Endothelial cell of umbilical vein (primary cell): Measurements from ENCODE around the gene SVEP1. TPM values are rescaled to one million over a fixed set of nuclear protein-coding genes. Genes with fewer than 3 reads are reported as not detected.

Source experiments
- BruUV-seq: library from RNA; stranded (reverse); fragments of 400-500 nt; replicated peaks from 2 replicates; lab custom pipeline; 2021; lab: Mats Ljungman, UMichigan
- CTCF ChIA-PET: fragments of 300-600, 350-600 bp; sonication (Branson Sonifier 250); formaldehyde crosslinking; loops from one replicate; lab custom pipeline; 2021; ENCODE audit warnings: antibody characterized with exemption, inconsistent platforms; lab: Charles Lee
- POLR2A ChIA-PET: fragments of 300-600, 350-600 bp; sonication (Branson Sonifier 250); formaldehyde crosslinking; loops from one replicate; lab custom pipeline; 2021; ENCODE audit warnings: antibody characterized with exemption, inconsistent platforms; lab: Charles Lee
- DNase-seq: peaks from one replicate; pipeline ENCODE4 v3.0.0-alpha.2; 2011; ENCODE audit warnings: low read depth, low spot score
- FAIRE-seq: peaks from 2 replicates; lab custom pipeline; 2011; peaks lifted over from hg19 to GRCh38; lab: Jason Lieb, UNC
- H2AFZ ChIP-seq: 2 replicates; pipeline ENCODE4 v1.6.0; 2012; ENCODE audit warnings: low read depth, low read length, control low read depth, inconsistent platforms
- H3K27ac ChIP-seq: 2 replicates; pipeline ENCODE4 v1.5.1; 2011; ENCODE audit warnings: low read depth, mild to moderate bottlenecking, control low read depth, low read length, moderate library complexity; ENCODE audit not compliant: insufficient read depth
- H3K27me3 ChIP-seq, 2 experiments: 2 replicates each; pipeline versions ENCODE4 v1.6.0 to v1.6.1; 2011; ENCODE audit warnings: low read length in 2 of 2, mixed read lengths in 1 of 2; ENCODE audit not compliant: control insufficient read depth in 2 of 2, insufficient read depth in 2 of 2
- H3K36me3 ChIP-seq, 2 experiments: 2 replicates in 1 of 2; 3 replicates in 1 of 2; pipeline ENCODE4 v1.5.1; 2011; ENCODE audit warnings: low read length in 2 of 2, mild to moderate bottlenecking in 1 of 2, moderate library complexity in 1 of 2; ENCODE audit not compliant: control insufficient read depth in 2 of 2, insufficient read depth in 2 of 2; ENCODE audit errors: extremely low read depth in 1 of 2
- H3K4me1 ChIP-seq: 3 replicates; pipeline ENCODE4 v1.5.1; 2011; ENCODE audit warnings: mild to moderate bottlenecking, low read length; ENCODE audit not compliant: control insufficient read depth, insufficient read depth; ENCODE audit errors: extremely low read depth
- H3K4me2 ChIP-seq: 2 replicates; pipeline ENCODE4 v1.6.1; 2011; ENCODE audit warnings: low read length, control low read depth, mixed read lengths; ENCODE audit not compliant: insufficient read depth
- H3K4me3 ChIP-seq, 3 experiments: fragments of 200-600 bp in 1 of 3; sonication (generic), shearing (Covaris generic) in 1 of 3; replicated peaks in 1 of 3; 2 replicates each; pipeline ENCODE4 v1.5.1; 2011 to 2016; ENCODE audit warnings: control low read depth in 3 of 3, low read length in 3 of 3, mild to moderate bottlenecking in 2 of 3, inconsistent platforms in 1 of 3, low read depth in 1 of 3, moderate library complexity in 1 of 3; ENCODE audit not compliant: insufficient read depth in 1 of 3
- H3K79me2 ChIP-seq: 2 replicates; pipeline ENCODE4 v1.6.0; 2012; ENCODE audit warnings: low read length, inconsistent platforms; ENCODE audit not compliant: control insufficient read depth, insufficient read depth
- H3K9ac ChIP-seq: replicated peaks from 2 replicates; pipeline ENCODE3; 2011; ENCODE audit warnings: low read length, control low read depth; ENCODE audit not compliant: insufficient read depth; ENCODE audit errors: extremely low read depth
- H3K9me1 ChIP-seq: replicated peaks from 3 replicates; pipeline ENCODE4 v1.6.0; 2011; ENCODE audit warnings: mild to moderate bottlenecking, low read length; ENCODE audit not compliant: control insufficient read depth, insufficient read depth; ENCODE audit errors: extremely low read depth
- H3K9me3 ChIP-seq: replicated peaks from 2 replicates; pipeline ENCODE4 v1.5.1; 2012; ENCODE audit warnings: low read length, inconsistent platforms; ENCODE audit not compliant: control insufficient read depth, insufficient read depth
- H4K20me1 ChIP-seq: replicated peaks from 2 replicates; pipeline ENCODE3; 2011; ENCODE audit warnings: mild to moderate bottlenecking, low read length; ENCODE audit not compliant: control insufficient read depth, insufficient read depth; ENCODE audit errors: extremely low read depth
- CTCF ChIP-seq, 2 donors: IDR thresholded peaks; 1 replicate in 1 of 2; 2 replicates in 1 of 2; pipeline ENCODE4 v1.5.1; 2011; ENCODE audit warnings: low read length in 2 of 2, mild to moderate bottlenecking in 2 of 2, moderate library complexity in 2 of 2, control low read depth in 1 of 2, inconsistent platforms in 1 of 2, low read depth in 1 of 2; ENCODE audit not compliant: insufficient read depth in 1 of 2; ENCODE audit errors: extremely low read depth in 1 of 2
- FOS ChIP-seq: IDR thresholded peaks from 2 replicates; pipeline ENCODE4 v1.6.1; 2011; ENCODE audit warnings: mild to moderate bottlenecking, low read length, moderate library complexity, borderline replicate concordance; ENCODE audit not compliant: insufficient read depth
- GATA2 ChIP-seq: IDR thresholded peaks from 2 replicates; pipeline ENCODE4 v1.7.0; 2011; ENCODE audit warnings: low read depth, mild to moderate bottlenecking, moderate library complexity, mixed read lengths, low read length; ENCODE audit not compliant: insufficient read length, insufficient read depth
- JUN ChIP-seq: IDR thresholded peaks from 2 replicates; pipeline ENCODE4 v1.6.1; 2011; ENCODE audit warnings: borderline replicate concordance, low read depth; ENCODE audit not compliant: insufficient read length, insufficient read depth
- MAX ChIP-seq: IDR thresholded peaks from 2 replicates; pipeline ENCODE4 v1.6.1; 2011; ENCODE audit not compliant: insufficient read depth, insufficient read length
- MYC ChIP-seq: IDR thresholded peaks from one replicate; pipeline ENCODE4 v1.6.1; 2011; ENCODE audit warnings: mild to moderate bottlenecking, low read depth, low read length
- POLR2A ChIP-seq: IDR thresholded peaks from 2 replicates; pipeline ENCODE4 v1.6.1; 2012; ENCODE audit warnings: low read depth, mild to moderate bottlenecking, control low read depth, low read length
- POLR2AphosphoS5 ChIP-seq: IDR thresholded peaks from 2 replicates; pipeline ENCODE4 v1.6.1; 2012; ENCODE audit warnings: low read depth, mild to moderate bottlenecking, control low read depth, low read length, moderate library complexity; ENCODE audit not compliant: insufficient read depth
- dilution Hi-C: fragments of 300-500 bp; cut with MboI; formaldehyde crosslinking; loops from one replicate; pipeline ENCODE4 v1.15.0; 2019; ENCODE audit warnings: low sequenced_read_pairs; ENCODE audit not compliant: extremely low pct_ligation_motif_present
- intact Hi-C: fragments of 100-400 bp; cut with micrococcal nuclease; formaldehyde crosslinking; loops from one replicate; pipeline ENCODE4 v1.10.0; 2022
- polyA plus RNA-seq, 4 experiments: library from polyadenylated mRNA; depleted of rRNA in 3 of 4; stranded (reverse) in 3 of 4; unstranded in 1 of 4; fragments of >200 nt; gene quantifications; 2 replicates each; pipeline versions ENCODE4 v1.2.1 to v1.2.3, GENCODE V29; 2011 to 2012; ENCODE audit warnings: missing spikeins in 1 of 4
- total RNA-seq: library from RNA; stranded (reverse); gene quantifications from 2 replicates; pipeline ENCODE4 v1.2.3, GENCODE V29; 2021

Gene SVEP1
- total and polyA plus RNA-seq, 2 donors (not counting 3 experiments of a cell fraction or from before 2014, with no cell fraction given) = 0.04 to 0.29 TPM

- intact Hi-C loops (no loop called here), dilution Hi-C loops (no loop called here)
- no peaks in the 10 kb centered on the region for H3K79me2 ChIP-seq
- no peak overlapping the region for H2AFZ ChIP-seq
- TF ChIP-seq POLR2AphosphoS5 (no peak), FOS (no peak), MYC (no peak), JUN (no peak), GATA2 (no peak), POLR2A (no peak), CTCF (IDR thresholded peaks at IDR 0.05; ENCODE audit: extremely low read depth in 1 of 2, insufficient read depth in 1 of 2, low read depth in 1 of 2, low read length in 2 of 2) (no peak), MAX (no peak)
- H3K9me3 ChIP-seq = no peaks in the 10 kb centered on the region
- H3K27me3 ChIP-seq = no peaks in the 10 kb centered on the region
- no peak overlapping the region for H3K4me3 ChIP-seq
- no TSS peak for BruUV-seq
- CTCF ChIA-PET = no interaction called here
- no peaks in the 10 kb centered on the region for H3K36me3 ChIP-seq
- POLR2A ChIA-PET = no interaction called here
- no peaks in the 10 kb centered on the region for H4K20me1 ChIP-seq
- DNase-seq = no peak
- no peak for FAIRE-seq
- no peak overlapping the region for H3K9ac ChIP-seq
- no peak overlapping the region for H3K4me2 ChIP-seq
- H3K4me1 ChIP-seq = no peaks in the 10 kb centered on the region
- no peaks in the 10 kb centered on the region for H3K9me1 ChIP-seq
- no peak overlapping the region for H3K27ac ChIP-seq
These were observed 243.2 kb downstream of the SVEP1 start for GRCh38 chr9:110336363-110336762.
